ENCODE results near the gene AIRE. TPM values are rescaled to one million over a fixed set of nuclear protein-coding genes. Genes with fewer than 3 reads are reported as not detected.

The AIRE gene
- total and polyA plus RNA-seq, 4 donors, result 0.05 TPM; not detected in 3

DNA sequence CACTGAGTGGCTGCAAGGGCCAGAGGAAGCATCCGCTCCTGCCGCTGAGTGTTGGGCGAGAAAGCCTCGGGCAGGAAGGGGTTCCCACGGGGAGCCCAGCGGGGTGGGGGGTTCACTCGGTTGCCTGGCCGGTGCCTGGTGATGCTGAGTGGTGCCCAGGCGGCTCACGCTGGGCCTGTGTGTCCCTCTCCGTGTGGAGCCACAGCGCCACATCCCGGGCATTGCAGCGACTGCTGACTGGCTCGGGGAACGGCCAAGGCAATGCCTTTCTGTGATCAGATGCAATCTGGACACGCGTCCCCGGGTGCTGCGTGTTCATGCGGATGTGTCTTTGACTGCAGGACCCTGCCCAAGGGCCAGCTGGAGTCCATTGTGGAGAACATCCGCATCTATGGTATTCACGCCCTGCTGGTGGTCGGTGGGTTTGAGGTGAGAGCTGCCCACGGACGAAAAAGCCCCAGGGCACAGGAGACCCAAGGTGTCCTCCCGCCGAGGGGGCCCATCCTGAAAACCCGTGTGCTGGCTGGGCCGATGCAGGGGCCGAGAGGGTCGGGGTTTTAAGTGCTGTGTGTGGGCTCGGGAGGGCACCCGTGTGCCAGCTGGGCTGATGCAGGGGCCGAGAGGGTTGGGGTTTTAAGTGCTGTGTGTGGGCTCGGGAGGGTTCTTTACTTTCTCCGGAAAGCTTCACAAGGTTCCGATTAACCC lies 37.1 kb downstream of the AIRE start (continued):
- TF ChIP-seq, protein P1, sequence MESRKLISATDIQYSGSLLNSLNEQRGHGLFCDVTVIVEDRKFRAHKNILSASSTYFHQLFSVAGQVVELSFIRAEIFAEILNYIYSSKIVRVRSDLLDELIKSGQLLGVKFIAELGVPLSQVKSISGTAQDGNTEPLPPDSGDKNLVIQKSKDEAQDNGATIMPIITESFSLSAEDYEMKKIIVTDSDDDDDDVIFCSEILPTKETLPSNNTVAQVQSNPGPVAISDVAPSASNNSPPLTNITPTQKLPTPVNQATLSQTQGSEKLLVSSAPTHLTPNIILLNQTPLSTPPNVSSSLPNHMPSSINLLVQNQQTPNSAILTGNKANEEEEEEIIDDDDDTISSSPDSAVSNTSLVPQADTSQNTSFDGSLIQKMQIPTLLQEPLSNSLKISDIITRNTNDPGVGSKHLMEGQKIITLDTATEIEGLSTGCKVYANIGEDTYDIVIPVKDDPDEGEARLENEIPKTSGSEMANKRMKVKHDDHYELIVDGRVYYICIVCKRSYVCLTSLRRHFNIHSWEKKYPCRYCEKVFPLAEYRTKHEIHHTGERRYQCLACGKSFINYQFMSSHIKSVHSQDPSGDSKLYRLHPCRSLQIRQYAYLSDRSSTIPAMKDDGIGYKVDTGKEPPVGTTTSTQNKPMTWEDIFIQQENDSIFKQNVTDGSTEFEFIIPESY (IDR thresholded peaks at IDR 0.05), result no peak

DNA sequence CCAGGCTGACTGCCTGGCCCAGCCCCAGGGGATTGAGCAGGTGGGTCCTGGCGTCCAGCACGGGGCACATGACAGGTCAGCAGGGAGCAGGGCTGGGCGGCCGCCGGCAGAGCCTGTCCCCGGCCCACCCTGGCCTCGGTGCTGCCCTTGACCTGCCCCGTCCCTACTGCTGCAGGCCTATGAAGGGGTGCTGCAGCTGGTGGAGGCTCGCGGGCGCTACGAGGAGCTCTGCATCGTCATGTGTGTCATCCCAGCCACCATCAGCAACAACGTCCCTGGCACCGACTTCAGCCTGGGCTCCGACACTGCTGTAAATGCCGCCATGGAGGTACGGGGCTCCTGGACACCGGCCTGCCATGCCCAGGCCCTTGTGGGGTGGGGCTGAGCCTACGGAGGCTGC lies 37.9 kb downstream of the AIRE start:
- Histone ChIP-seq H3K9ac (ENCODE audit: low read depth in 1 of 2, low read length in 2 of 2) (no peak overlapping the region), H3K27me3 (ENCODE audit: control insufficient read depth in 4 of 4, insufficient read depth in 4 of 4, low read length in 3 of 4) (no peaks in the 10 kb centered on the region), H3K36me3 (ENCODE audit: control insufficient read depth in 4 of 4, insufficient read depth in 3 of 4, low read depth in 1 of 4, low read length in 3 of 4) (peaks cover 2 to 61% (median 27%) of the 10 kb centered on the region in 4 donors), H3K27ac (ENCODE audit: low read depth in 1 of 2, low read length in 2 of 2) (no peak overlapping the region), H3K9me3 (ENCODE audit: control insufficient read depth in 4 of 4, low read length in 3 of 4) (no peaks in the 10 kb centered on the region), H3K4me1 (ENCODE audit: control insufficient read depth in 4 of 4, insufficient read depth in 4 of 4, low read length in 3 of 4) (no peaks in the 10 kb centered on the region), H3K4me3 (ENCODE audit: low read depth in 1 of 3, low read length in 3 of 3) (no peak overlapping the region)
- DNase-seq (ENCODE audit: low spot score), result no peak
- TF ChIP-seq TAF1 (conservative IDR thresholded peaks at IDR 0.05), result no peak
- no peak for TF ChIP-seq FOXA2 (IDR thresholded peaks at IDR 0.05)
- TF ChIP-seq NR2F2 (IDR thresholded peaks at IDR 0.05), result no peak
- no peak for TF ChIP-seq HNF4G (IDR thresholded peaks at IDR 0.05)
- TF ChIP-seq RXRA (IDR thresholded peaks at IDR 0.05), result no peak
- TF ChIP-seq, protein P2, sequence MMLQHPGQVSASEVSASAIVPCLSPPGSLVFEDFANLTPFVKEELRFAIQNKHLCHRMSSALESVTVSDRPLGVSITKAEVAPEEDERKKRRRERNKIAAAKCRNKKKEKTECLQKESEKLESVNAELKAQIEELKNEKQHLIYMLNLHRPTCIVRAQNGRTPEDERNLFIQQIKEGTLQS (IDR thresholded peaks at IDR 0.05), result no peak
- TF ChIP-seq, protein P3, sequence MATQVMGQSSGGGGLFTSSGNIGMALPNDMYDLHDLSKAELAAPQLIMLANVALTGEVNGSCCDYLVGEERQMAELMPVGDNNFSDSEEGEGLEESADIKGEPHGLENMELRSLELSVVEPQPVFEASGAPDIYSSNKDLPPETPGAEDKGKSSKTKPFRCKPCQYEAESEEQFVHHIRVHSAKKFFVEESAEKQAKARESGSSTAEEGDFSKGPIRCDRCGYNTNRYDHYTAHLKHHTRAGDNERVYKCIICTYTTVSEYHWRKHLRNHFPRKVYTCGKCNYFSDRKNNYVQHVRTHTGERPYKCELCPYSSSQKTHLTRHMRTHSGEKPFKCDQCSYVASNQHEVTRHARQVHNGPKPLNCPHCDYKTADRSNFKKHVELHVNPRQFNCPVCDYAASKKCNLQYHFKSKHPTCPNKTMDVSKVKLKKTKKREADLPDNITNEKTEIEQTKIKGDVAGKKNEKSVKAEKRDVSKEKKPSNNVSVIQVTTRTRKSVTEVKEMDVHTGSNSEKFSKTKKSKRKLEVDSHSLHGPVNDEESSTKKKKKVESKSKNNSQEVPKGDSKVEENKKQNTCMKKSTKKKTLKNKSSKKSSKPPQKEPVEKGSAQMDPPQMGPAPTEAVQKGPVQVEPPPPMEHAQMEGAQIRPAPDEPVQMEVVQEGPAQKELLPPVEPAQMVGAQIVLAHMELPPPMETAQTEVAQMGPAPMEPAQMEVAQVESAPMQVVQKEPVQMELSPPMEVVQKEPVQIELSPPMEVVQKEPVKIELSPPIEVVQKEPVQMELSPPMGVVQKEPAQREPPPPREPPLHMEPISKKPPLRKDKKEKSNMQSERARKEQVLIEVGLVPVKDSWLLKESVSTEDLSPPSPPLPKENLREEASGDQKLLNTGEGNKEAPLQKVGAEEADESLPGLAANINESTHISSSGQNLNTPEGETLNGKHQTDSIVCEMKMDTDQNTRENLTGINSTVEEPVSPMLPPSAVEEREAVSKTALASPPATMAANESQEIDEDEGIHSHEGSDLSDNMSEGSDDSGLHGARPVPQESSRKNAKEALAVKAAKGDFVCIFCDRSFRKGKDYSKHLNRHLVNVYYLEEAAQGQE (IDR thresholded peaks at IDR 0.05), result no peak
- 93% methylated on average over 20 of the region's 20 CpGs for WGBS

DNA sequence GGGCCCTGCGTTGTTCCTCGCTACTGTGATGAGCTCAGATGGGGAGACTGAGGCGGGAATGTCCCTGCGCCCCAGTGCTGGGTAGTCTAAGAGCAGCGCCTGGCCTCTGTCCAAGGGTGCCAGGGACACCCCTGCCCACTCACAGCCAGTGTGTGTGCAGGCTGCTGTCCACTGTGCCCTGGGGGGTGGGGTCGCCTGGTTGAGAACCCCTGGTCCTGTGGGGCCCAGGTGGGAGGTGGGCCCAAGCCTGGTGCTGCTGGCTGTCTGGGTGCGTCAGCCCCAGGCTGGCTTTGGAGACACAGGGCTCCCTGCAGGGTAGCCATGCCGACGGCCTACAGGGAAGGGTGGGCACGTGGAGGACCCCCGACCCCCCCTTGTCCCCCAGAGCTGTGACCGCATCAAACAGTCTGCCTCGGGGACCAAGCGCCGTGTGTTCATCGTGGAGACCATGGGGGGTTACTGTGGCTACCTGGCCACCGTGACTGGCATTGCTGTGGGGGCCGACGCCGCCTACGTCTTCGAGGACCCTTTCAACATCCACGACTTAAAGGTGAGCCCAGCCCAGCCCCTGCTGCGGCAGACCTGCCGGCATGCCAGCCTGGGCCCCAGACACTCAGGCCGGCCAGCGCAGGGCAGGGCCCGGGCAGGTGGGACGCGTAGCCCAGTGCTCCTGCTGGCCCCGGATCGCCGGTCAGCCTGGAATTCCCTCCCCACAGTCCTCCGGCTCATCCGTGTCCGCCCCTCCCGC lies 38.6 kb downstream of the AIRE start:
- H3K4me1 ChIP-seq (ENCODE audit: control insufficient read depth in 4 of 4, insufficient read depth in 4 of 4, low read length in 3 of 4), result no peaks in the 10 kb centered on the region
- WGBS, result 96% methylated on average over 37 of the region's 37 CpGs
- TF ChIP-seq, protein P4, sequence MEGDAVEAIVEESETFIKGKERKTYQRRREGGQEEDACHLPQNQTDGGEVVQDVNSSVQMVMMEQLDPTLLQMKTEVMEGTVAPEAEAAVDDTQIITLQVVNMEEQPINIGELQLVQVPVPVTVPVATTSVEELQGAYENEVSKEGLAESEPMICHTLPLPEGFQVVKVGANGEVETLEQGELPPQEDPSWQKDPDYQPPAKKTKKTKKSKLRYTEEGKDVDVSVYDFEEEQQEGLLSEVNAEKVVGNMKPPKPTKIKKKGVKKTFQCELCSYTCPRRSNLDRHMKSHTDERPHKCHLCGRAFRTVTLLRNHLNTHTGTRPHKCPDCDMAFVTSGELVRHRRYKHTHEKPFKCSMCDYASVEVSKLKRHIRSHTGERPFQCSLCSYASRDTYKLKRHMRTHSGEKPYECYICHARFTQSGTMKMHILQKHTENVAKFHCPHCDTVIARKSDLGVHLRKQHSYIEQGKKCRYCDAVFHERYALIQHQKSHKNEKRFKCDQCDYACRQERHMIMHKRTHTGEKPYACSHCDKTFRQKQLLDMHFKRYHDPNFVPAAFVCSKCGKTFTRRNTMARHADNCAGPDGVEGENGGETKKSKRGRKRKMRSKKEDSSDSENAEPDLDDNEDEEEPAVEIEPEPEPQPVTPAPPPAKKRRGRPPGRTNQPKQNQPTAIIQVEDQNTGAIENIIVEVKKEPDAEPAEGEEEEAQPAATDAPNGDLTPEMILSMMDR (IDR thresholded peaks at IDR 0.05; ENCODE audit: low read depth, low read length, missing input control), result no peak
- no peak for TF ChIP-seq TAF1 (conservative IDR thresholded peaks at IDR 0.05)
- no peak for TF ChIP-seq GABPA (IDR thresholded peaks at IDR 0.05 in 1 of 2, conservative IDR thresholded peaks at IDR 0.05 in 1 of 2)
- TF ChIP-seq RXRA (IDR thresholded peaks at IDR 0.05), result no peak
- no peak for TF ChIP-seq FOXA1 (IDR thresholded peaks at IDR 0.05)
- no peak for TF ChIP-seq HNF4A (conservative IDR thresholded peaks at IDR 0.05)
- TF ChIP-seq, protein P1 (IDR thresholded peaks at IDR 0.05), result no peak
- TF ChIP-seq, protein P3 (IDR thresholded peaks at IDR 0.05), result no peak
- TF ChIP-seq HNF4G (IDR thresholded peaks at IDR 0.05), result no peak
- TF ChIP-seq, protein P5, sequence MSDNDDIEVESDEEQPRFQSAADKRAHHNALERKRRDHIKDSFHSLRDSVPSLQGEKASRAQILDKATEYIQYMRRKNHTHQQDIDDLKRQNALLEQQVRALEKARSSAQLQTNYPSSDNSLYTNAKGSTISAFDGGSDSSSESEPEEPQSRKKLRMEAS (IDR thresholded peaks at IDR 0.05), result no peak

More for the DNA sequence above, 38.6 kb downstream of the AIRE start:
- no peak overlapping the region for H3K4me3 ChIP-seq (ENCODE audit: low read depth in 1 of 3, low read length in 3 of 3)
- H3K9ac ChIP-seq (ENCODE audit: low read depth in 1 of 2, low read length in 2 of 2), result no peak overlapping the region
- peaks cover 2 to 57% (median 25%) of the 10 kb centered on the region in 4 donors for H3K36me3 ChIP-seq (ENCODE audit: control insufficient read depth in 4 of 4, insufficient read depth in 3 of 4, low read depth in 1 of 4, low read length in 3 of 4)
- H3K27ac ChIP-seq (ENCODE audit: low read depth in 1 of 2, low read length in 2 of 2), result no peak overlapping the region
- no peak for DNase-seq (ENCODE audit: low spot score)
- no peaks in the 10 kb centered on the region for H3K9me3 ChIP-seq (ENCODE audit: control insufficient read depth in 4 of 4, low read length in 3 of 4)
- H3K27me3 ChIP-seq (ENCODE audit: control insufficient read depth in 4 of 4, insufficient read depth in 4 of 4, low read length in 3 of 4), result no peaks in the 10 kb centered on the region
